Islet of Langerhans (tissue), 1 donor: Measurements from ENCODE around the gene LRRC42.
"Not testable (repeated sequence)": the region's sequence is repeated elsewhere in the genome, so short reads cannot be mapped to it uniquely, and the experiment has no call there.

Source experiments
- FAIRE-seq: peaks from one replicate; lab custom pipeline; 2011; peaks lifted over from hg19 to GRCh38; lab: Jason Lieb, UNC

The LRRC42 gene

DNA sequence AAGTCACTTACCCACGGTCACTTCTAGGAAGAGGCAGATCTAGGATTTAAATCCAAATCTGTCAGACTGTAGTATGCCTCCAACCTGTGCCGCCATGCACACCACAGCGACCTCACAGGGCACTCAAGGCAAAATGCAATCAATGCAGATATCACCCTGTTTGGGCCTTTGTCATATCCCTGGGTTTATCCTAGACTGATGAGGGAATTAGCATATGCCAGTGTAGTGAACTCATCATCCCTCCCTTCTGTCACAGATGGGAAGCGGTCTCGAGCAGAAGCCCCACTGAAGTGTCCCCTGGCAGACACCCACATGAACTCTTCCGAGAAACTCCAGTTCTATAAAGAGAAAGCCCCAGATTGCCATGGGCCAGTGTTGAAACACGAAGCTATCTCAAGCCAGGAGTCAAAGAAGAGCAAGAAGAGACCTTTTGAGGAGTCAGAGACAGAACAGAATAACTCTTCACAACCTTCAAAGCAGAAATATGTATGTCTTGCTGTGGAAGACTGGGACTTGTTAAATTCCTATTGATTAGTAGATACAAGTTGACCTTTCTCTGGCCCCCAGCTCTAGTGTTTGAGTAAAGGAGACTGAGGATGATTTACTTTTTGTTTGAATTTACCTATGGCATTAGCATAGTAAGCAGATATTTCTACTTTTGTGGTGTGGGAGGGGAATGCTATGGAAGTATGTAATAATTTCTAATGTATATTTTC lies 21.4 kb downstream of the LRRC42 start:
- FAIRE-seq = no peak

DNA sequence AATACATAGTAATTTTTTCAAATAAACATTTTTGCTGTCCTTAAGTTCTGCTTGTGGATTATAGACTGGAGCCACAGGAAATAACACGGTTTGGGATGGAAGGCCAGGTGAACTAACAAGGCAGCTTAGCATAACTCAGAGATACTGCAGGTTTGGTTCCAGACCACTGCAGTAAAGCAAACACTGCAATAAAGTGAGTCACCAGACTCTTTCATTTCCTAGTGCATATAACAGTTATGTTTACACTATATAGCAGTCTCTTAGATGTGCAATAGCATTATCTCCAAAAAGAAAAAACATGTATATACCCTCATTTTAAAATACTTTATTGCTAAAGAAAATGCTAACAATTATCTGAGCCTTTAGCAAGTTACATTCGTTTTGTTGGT lies 22.0 kb downstream of the LRRC42 start:
- no peak for FAIRE-seq

DNA sequence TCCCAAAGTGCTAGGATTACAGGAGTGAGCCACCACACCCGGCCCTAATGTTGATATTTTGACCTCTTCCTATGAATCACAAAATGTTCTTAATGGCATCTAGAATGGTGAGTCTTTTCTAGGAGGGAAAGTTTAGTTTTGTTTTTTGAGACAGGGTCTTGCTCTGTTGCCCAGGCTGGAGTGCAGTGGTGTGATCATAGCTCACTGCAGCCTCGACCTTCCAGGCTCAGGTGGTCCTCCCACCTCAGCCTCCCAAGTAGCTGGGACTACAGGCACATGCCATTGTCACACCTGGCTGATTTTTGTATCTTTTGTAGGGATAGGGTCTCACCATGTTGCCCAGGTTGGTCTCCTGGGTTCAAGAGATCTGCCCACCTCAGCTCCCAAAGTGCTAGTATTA lies 23.2 kb downstream of the LRRC42 start:
- not testable (repeated sequence) for FAIRE-seq

DNA sequence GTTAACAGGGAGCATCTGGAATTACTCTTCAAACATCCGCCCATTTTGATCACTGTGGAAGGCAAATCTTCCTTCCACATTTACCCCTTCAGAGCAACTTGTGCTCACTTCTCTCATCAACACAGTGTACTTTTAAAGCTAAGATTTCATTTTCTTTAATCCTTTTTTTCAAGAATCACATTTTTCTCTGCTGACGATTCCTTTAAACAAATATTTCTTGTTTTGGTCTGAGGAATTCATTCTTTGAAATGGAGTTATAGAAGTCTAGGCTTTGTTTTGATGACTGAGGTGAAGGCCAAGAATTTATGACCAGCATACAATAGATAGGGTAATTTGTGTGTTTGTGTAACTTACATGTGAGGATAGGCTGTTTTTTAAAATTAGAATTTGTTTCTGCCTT lies 25.6 kb downstream of the LRRC42 start:
- no peak for FAIRE-seq

DNA sequence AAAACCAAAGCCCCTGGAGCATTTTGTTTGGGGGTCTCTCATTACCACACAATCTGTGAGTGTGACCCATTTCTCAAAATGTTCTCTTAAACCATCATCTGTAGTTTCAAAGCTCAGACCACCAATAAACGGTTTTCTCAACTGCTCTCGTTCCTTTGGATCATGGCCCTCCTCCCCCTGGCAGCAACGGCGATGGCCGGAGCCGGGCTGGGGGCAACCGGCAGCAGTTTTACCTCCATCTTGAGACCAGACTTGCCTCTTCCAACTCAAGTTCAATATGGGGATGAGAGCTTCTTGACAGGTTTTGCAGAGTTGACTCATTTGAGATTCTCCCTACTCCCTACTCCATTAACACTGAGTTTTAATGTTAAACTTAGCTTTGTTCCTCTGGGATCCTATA lies 29.7 kb downstream of the LRRC42 start:
- no peak for FAIRE-seq

DNA sequence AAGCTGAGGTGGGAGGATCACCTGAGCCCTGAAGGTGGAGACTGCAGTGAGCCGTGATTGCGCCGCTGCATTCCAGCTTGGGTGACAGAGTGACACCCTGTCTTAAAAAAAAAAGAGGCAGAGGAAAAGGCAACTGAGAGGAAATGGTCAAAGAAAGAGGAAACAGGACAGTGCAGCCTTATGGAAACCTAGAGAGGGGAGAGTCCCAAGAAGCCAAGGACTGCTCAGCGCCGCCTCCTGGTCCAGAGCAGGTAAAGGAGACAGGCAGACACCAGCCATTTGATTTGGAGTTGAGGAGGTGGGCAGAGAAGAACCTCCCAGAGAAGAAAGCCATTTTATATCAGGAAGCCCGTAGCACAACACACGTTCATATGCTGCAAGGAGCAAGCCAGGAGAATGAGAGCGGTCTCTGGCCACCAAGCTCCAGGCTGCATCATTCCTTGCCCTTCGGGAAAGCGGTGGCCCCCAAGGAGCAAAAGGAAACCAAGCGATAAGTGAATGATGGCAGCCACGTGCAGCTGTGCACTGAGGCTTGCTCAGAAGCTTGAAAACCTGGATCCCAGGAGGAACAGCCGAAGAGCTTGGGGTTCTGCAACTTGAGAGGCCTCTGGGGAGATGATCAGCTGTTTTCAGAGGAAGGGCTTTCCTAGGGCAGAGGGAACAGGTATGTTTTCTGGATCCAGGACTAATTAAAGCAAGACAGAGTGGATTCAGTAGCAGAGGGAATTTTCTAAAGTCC lies 33.7 kb downstream of the LRRC42 start:
- no peak for FAIRE-seq

DNA sequence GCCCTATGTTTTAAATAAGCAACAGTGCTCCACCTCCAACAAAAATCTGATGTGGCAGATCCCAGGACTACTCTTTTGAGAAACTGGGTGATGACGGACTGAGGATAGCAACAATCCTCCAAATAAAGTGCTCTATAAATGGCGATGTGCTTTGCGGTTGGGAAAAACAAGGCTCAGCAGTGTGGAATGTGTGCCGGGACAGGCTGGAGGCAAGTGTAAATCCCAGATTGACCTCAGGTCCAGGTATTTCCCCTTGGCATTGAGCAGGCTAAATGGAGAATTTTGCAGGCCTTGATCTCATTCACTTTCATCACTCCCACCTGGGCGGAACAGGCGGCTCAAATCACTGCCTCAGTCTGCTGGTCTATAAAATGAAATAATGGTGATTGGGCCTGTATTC lies 35.1 kb downstream of the LRRC42 start:
- no peak for FAIRE-seq

DNA sequence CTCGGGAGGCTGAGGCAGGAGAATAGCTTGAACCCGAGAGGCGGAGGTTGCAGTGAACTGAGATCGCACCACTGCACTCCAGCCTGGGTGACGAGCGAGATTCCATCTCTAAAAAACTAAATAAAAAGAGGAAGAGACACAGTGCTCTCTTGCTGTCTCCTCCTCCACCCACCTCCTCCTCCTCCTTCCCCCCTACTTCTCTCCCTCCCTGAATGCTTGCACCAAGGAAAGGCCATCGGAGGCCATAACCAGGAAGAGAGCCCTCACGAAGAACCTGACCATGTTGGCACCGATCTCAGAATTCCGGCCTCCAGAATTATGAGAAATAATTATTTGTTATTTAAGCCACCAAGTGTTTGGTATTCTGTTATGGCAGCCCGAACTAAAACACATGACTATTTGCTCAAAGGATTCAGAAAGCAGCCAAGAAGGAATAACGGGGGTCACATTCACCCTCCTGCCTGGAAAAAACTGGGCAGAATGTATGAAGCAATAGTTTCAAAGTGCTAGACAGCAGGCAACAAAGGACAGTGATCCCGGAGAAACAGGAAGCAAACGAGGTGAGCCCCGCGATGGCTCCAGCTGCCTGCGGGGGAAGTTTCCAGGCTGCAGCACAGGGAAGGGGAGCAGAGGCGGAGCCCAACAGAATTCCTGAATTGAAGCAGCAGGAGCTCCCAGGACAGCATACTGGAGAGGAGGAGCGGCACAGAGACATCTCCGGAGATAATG lies 36.0 kb downstream of the LRRC42 start:
- no peak for FAIRE-seq

DNA sequence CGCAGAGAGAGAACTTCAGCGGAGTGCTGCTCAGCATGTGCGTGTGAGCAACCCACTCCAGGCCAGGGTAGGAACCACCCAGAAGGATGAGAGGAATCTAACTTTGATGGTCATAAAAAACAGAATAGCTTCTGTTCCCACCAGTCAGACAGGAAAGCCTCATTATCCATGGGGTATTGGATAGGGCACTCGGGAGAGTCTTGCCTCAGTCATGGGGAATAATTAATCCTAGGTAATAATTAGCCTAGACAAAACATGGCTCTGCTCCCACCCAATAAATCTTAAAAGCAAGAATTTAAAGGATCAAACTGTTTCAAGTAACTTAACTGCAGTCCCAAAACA lies 36.6 kb downstream of the LRRC42 start:
- peak; percentile 65 for FAIRE-seq

DNA sequence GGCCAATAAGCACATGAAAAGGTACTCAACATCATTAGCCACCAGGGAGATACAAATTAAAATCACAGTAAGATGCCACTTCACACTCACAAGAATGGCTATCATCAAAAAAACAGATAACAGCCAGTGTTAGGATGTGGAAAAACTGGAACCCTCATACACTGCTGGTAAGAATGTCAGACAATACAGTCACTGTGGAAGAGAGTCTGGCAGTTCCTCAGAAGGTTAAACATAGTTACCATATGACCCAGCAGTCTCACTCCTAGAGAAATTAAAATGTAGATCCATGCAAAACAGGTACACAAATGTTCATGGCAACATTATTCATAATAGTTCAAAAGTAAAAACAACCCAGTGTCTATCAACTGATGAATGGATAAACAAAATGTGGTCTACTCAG lies 38.6 kb downstream of the LRRC42 start:
- no peak for FAIRE-seq

DNA sequence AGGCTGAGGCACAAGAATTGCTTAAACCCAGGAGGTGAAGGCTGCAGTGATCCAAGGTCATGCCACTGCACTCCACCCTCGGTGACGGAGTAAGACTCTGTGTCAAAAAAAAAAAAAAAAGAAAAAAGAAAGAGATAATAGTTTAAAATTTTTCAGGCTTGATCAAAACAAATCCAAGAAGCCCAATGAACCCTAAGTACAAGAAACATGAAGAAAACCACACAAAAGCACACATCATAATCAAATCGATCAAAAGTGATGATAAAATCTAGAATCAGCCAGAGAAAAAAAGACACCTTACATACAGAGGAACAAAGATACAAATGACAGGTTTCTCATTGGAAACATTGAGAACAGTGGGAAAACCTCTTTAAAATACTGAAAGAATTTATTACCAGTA lies 40.3 kb downstream of the LRRC42 start:
- no peak for FAIRE-seq

DNA sequence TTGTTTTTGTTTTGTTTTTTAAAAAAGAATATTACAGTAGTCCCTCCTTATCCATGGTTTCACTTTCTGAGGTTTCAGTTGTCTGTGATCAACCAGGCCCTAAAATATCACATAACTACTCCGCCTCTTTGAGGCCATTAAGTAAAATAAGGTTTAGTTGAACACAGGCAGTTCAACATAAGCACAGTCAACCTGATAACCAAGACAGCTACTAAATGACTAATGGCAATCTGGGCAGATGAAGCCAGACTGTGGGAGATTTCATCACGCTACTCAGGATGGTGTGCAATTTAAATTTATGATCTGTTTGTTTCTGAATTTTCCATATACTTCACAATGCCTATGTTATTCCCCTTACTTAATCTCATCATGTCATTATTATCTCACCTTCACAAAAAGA lies 41.7 kb downstream of the LRRC42 start:
- FAIRE-seq = peak; percentile 47

DNA sequence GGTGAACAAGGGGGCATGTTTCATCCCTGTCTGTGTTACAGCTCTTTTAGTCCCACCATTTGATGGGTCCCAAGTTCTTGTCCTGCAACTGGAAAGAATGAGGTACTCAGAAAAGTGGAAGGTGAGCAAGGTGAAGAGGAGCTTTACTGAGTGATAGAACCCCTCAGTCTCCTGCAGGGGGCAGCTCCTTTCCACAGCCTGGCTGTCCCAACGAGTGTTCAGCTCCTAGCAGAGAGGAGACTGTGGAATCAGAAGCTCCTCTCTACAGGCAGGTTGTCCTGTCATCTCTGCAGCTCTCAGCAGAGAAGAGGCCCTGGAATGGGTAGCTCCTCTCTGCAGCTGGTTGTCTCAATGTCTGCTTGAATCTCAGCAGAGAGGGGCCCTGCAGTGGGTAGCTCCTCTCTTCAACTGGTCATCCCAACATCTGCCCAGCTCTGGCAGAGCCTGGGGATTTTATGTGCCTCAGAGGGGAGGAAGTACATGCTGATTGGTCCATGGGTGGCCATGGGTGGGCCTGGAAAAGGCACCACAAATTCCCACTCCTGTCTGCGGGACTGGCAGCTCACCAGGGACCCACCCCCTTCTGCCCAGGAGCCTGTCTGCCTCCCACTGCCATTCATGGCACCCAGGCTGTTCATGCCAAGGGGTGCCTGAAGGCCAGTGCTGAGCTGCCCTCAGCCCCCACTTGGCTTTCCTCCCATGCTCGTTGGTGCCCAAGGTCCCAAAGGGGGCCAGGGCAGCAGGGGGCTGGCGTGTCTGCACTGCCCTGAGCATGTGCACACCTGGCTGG lies 46.1 kb downstream of the LRRC42 start:
- no peak for FAIRE-seq

DNA sequence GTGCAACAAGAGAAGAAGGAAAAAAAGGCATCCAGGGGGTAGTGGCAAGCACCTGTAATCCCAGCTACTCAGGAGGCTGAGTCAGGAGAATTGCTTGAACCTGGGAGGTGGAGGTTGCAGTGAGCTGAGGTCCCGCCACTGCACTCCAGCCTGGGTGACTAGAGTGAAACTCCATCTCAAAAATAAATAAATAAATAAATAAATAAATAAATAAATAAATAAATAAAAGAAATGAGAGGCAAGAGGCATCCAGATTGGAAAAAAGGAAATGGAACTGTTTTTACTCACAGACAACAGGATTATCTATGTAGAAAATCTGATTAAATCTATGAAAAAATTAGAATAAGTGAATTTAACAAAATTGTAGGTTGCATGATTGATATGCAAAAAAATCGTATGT lies 48.4 kb downstream of the LRRC42 start:
- FAIRE-seq = not testable (repeated sequence)

DNA sequence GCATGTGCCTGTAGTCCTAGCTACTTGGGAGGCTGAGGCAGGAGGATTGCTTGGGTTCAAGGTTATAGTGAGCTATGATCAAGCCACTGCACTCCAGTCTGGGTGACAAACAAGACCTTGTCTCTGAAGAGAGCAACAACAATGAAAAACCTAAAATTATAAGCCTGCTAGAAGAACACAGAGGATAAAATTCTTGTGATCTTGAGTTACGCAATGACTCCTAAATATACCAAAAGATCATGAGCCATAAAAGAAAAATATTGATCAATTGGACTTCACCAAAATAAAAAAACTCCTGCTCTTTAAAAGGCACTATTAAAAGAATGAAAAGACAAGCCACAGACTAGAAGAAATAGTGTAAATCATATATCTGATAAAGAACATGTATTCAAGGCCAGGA lies 49.5 kb downstream of the LRRC42 start:
- no peak for FAIRE-seq

DNA sequence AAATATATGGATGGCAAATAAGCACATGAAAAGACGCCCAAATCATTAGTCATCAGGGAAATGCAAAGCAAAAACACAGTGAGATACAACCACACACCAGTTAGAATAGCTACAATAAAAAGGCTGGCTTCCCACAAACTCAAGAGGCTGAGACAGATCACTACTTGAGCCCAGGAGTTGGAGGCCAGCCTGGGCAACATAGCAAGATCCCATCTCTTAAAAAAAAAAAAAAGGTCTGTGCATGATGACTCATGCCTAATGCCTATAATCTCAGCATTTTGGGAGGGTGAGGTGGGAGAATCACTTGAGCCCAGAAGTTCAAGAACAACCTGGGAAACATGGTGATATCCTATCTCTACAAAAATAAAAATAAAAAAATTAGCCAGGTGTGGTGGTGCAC lies 52.1 kb downstream of the LRRC42 start:
- no peak for FAIRE-seq

DNA sequence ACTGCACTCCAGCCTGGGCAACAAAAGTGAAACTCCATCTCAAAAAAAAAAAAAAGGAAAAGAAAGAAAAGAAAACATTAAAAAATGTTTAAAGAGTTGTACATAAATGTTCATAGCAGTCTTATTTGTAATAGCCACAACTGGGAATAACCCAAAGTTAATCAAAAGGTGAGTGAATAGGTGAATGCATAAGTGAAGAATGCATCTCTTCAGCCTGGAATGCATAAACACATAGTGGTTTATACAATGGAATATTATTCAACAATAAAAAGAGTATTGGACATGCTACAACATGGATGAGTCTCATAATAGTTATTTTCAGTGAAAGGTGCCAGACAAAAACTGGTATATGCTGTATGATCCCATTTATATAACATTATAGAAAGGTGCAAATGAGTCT lies 53.8 kb downstream of the LRRC42 start:
- no peak for FAIRE-seq

DNA sequence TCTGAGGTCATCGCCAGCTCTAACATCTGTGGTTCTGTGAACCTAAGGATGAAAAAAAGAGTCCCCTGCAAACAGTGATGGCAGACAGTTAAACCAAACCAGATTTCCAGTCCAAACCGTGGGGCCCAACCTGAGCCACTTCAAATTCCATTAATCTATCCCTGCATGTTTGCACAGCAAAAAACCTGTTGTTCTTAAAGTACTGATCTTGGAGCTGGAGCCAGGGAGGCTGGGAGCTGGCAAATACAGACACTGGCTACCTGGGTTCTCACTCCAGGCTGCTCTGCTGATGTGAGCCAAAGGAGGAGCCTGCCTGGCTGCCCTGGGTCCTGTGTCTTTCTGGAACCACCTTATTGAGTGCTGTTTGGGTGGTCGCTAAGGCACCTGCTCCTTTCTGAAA lies 55.4 kb downstream of the LRRC42 start:
- no peak for FAIRE-seq

DNA sequence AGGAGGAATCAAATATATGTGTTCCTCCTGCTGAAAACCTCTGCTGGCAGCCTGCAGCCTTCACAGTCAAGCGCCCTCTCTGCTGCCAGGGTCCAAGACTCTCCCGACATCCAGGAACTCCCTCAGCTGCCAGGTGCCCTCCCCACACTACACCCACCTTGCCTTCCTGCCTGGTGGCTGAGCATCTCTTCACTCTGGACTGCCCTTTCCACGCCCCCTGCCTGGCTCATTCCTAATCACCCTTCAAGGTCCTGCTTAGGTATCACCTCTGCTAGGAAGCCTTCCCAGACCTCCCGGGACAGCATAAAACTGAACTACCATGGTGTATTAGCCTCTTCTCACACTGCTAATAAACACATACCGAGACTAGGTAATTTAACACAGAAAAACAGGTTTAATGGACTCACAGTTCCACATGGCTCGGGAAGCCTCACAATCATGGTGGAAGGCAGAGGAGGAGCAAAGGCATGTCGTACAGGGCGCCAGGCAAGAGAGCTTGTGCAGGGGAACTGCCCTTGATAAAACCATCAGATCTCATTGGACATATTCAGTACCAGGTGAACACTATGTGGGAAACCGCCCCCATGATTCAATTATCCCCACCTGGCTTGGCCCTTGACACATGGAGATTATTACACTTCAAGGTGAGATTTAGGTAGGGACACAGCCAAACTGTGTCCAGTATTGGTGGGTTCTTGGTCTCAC lies 56.5 kb downstream of the LRRC42 start:
- FAIRE-seq = no peak

DNA sequence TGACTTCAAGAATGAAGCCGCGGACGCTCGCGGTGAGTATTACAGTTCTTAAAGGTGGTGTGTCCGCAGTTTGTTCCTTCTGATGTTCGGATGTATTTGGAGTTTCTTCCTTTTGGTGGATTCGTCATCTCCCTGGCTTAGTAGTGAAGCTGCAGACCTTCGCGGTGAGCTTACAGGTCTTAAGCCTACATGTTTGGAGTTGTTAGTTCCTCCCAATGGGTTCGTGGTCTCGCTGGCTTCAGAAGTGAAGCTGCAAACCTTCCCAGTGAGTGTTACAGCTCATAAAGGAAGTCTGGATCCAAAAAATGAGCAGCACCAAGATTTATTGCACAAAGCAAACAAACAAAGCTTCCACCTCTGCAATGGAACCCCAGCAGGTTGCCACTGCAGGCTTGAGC lies 57.1 kb downstream of the LRRC42 start:
- FAIRE-seq = no peak

DNA sequence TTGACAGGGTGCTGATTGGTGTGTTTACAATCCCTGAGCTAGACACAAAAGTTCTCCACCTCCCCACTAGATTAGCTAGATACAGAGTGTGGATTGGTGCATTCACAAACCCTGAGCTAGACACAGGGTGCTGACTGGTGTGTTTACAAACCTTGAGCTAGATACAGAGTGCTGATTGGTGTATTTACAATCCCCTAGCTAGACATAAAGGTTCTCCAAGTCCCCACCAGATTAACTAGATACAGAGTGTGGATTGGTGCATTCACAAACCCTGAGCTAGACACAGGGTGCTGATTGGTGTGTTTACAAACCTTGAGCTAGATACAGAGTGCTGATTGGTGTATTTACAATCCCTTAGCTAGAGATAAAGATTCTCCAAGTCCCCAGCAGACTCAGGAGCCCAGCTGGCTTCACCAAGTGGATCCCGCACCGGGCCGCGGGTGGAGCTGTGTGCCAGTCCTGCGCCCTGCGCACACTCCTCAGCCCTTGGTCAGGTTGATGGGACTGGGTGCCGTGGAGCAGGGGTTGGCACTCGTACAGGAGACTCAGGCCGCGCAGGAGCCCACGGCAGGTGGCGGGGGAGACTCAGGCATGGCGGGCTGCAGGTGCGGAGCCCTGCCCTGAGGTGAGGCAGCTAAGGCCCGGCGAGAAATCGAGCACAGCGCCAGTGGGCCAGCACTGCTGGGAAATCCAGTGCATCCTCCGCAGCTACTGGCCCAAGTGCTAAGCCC lies 57.8 kb downstream of the LRRC42 start:
- FAIRE-seq = not testable (repeated sequence)
